Cardiac muscle cell (in vitro differentiated cells and primary cell): ENCODE results near the gene KIF9. TPM values are rescaled to one million over a fixed set of nuclear protein-coding genes. Genes with fewer than 3 reads are reported as not detected.
A peak's percentile ranks its signal among the peaks of the same experiment; 100 is the strongest.
"Not testable (repeated sequence)": the region's sequence is repeated elsewhere in the genome, so short reads cannot be mapped to it uniquely, and the experiment has no call there.

ENCODE experiments used
- DNase-seq, 2 donors: peaks; one replicate each; pipeline versions ENCODE4 v3.0.0 to v3.0.0-alpha.2; 2010 to 2017; ENCODE audit warnings: low read depth in 1 of 2, low spot score in 1 of 2
- H3K27ac ChIP-seq: fragments of 200-600 bp; sonication (generic); 2 replicates; pipeline ENCODE4 v1.5.1; 2016
- H3K27me3 ChIP-seq: fragments of 200-600 bp; sonication (generic); 2 replicates; pipeline ENCODE4 v1.6.0; 2016; ENCODE audit warnings: control low read depth
- H3K36me3 ChIP-seq: fragments of 200-600 bp; sonication (generic); 2 replicates; pipeline ENCODE4 v1.5.1; 2016; ENCODE audit warnings: control low read depth
- H3K4me1 ChIP-seq: fragments of 200-600 bp; sonication (generic); 2 replicates; pipeline ENCODE4 v1.8.1; 2017; ENCODE audit warnings: low read depth, mild to moderate bottlenecking, mixed run types
- H3K4me3 ChIP-seq: fragments of 200-600 bp; sonication (generic); 2 replicates; pipeline ENCODE4 v1.5.1; 2016; ENCODE audit warnings: mild to moderate bottlenecking
- H3K9me3 ChIP-seq: fragments of 200-600 bp; sonication (generic); 2 replicates; pipeline ENCODE4 v1.5.1; 2017; ENCODE audit warnings: low read depth, mild to moderate bottlenecking, control low read depth
- CTCF ChIP-seq: IDR thresholded peaks from 2 replicates; pipeline ENCODE4 v1.5.1; 2012; ENCODE audit warnings: low read depth, mild to moderate bottlenecking, low read length
- polyA plus RNA-seq: library from polyadenylated mRNA; unstranded; fragments of >200 nt; fragmentation: Nextera tagmentation; extraction: Ambion mirVana; gene quantifications from 2 replicates; pipeline ENCODE4 v1.2.1, GENCODE V29; 2016
- total RNA-seq: library from RNA; depleted of rRNA; stranded (reverse); fragments of >200 nt; gene quantifications from 2 replicates; pipeline ENCODE4 v1.2.3, GENCODE V29; 2016

Gene KIF9
- total RNA-seq (10.8 and 14.7 TPM in 2 replicates), polyA plus RNA-seq (9.8 and 13.2 TPM in 2 replicates)

- Histone ChIP-seq H3K4me3 (peak within 1 kb of the TSS; percentile 74), H3K9me3 (no peaks in the 10 kb centered on the region), H3K36me3 (no peaks in the 10 kb centered on the region), H3K27me3 (no peaks in the 10 kb centered on the region), H3K27ac (peak within 1 kb of the TSS; percentile 91), H3K4me1 (peaks cover 6% of the 10 kb centered on the region)
- DNase-seq = peak; percentile 94 to 96
- no peak for TF ChIP-seq CTCF
Measured at GRCh38 chr3:47282424-47283192, at the start of gene KIF9, which contains the start of gene KLHL18. Gene KIF9 (minus strand): TSS chr3:47282799. CDS start chr3:47277374, 5,425 bp downstream. Gene KLHL18 (plus strand): TSS chr3:47282944. CDS start chr3:47282966, 22 bp downstream.

GRCh38 chr3:47324278-47324865 is 41.8 kb upstream of the KIF9 start:
- Histone ChIP-seq H3K36me3 (peaks cover 31% of the 10 kb centered on the region), H3K4me1 (peaks cover 9% of the 10 kb centered on the region), H3K27ac (no peak overlapping the region), H3K27me3 (no peaks in the 10 kb centered on the region), H3K4me3 (no peak overlapping the region), H3K9me3 (no peaks in the 10 kb centered on the region)
- TF ChIP-seq CTCF = peak; percentile 70
- peak; percentile 82 to 90 for DNase-seq

GRCh38 chr3:47323431-47324277 is 41.1 kb upstream of the KIF9 start:
- Histone ChIP-seq H3K27ac (peak overlapping the region; percentile 51), H3K36me3 (peaks cover 31% of the 10 kb centered on the region), H3K27me3 (no peaks in the 10 kb centered on the region), H3K4me3 (no peak overlapping the region), H3K4me1 (peaks cover 9% of the 10 kb centered on the region), H3K9me3 (no peaks in the 10 kb centered on the region)
- TF ChIP-seq CTCF = no peak
- DNase-seq = peak in 1 of 2 donors; percentile 31

- no peak for DNase-seq
- Histone ChIP-seq H3K27ac (no peak overlapping the region), H3K4me3 (no peak overlapping the region), H3K4me1 (no peaks in the 10 kb centered on the region), H3K36me3 (peaks cover 29% of the 10 kb centered on the region), H3K27me3 (no peaks in the 10 kb centered on the region), H3K9me3 (no peaks in the 10 kb centered on the region)
- no peak for TF ChIP-seq CTCF
Measured at GRCh38 chr3:47319956-47320355, 37.4 kb upstream of the KIF9 start.

GRCh38 chr3:47318916-47319315 is 36.3 kb upstream of the KIF9 start:
- Histone ChIP-seq H3K27ac (no peak overlapping the region), H3K4me3 (no peak overlapping the region)

GRCh38 chr3:47316151-47316550 is 33.6 kb upstream of the KIF9 start:
- H3K9me3 ChIP-seq, H3K4me1 ChIP-seq, H3K27ac ChIP-seq, H3K27me3 ChIP-seq, H3K4me3 ChIP-seq, H3K36me3 ChIP-seq: not testable (repeated sequence)
- peak in 1 of 2 donors; percentile 14 for DNase-seq

More at GRCh38 chr3:47318916-47319315, 36.3 kb upstream of the KIF9 start:
- TF ChIP-seq CTCF = no peak
- no peak for DNase-seq
- Histone ChIP-seq H3K36me3 (peaks cover 28% of the 10 kb centered on the region), H3K4me1 (peaks cover 5% of the 10 kb centered on the region), H3K27me3 (no peaks in the 10 kb centered on the region), H3K9me3 (no peaks in the 10 kb centered on the region)
